ENCODE data around the gene C5orf34.

C5orf34 gene

DNA sequence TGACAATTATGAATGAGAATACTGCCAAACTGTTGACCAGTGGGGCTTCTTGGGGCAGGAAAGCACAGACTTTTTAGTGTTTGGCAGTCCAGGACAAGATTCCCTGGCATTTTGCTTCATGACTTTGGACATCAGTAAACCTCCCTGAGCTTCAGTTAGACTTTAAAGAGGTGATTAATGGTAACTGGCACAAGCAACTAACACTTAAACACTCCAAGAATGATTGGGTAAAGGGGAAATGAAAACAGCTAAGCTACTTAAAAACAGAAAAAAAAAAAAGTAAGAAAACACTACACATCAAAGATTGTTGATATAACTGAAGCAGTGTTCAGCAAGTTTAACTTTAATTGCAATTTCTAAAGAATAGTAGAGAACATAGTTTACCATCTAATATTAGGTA lies 28.5 kb upstream of the C5orf34 start:
- H3K79me2 ChIP-seq (ENCODE audit: insufficient read depth, low read length) = peaks cover 11% of the 10 kb centered on the region; the same call in 1 of the 2 replicates
- no peak overlapping the region for H3K4me3 ChIP-seq (ENCODE audit: insufficient read depth, low read length, poor library complexity, severe bottlenecking)
- 0 out of 2 replicates have a peak, but pooled peaks cover 3% of the 10 kb centered on the region for H3F3A ChIP-seq (ENCODE audit: insufficient read depth)
- H3K9ac ChIP-seq (ENCODE audit: low read length) = no peak overlapping the region
- H3K27me3 ChIP-seq (ENCODE audit: low read length) = no peaks in the 10 kb centered on the region
- H2AFZ ChIP-seq (ENCODE audit: low read depth, low read length, severe bottlenecking) = no peak overlapping the region
- H3K36me3 ChIP-seq (ENCODE audit: low read length) = peaks cover 46% of the 10 kb centered on the region
- no peaks in the 10 kb centered on the region for H3K9me2 ChIP-seq (replicated peaks; ENCODE audit: insufficient read depth, low read length)
- H3K4me2 ChIP-seq (ENCODE audit: low read depth, low read length, poor library complexity, severe bottlenecking) = no peak overlapping the region
- no peaks in the 10 kb centered on the region for H3K9me3 ChIP-seq (ENCODE audit: insufficient read depth, low read length)
- H3K27ac ChIP-seq (ENCODE audit: low read depth, low read length) = no peak overlapping the region
- TF ChIP-seq EZH2phosphoT487 (conservative IDR thresholded peaks at IDR 0.05; ENCODE audit: low read length) = no peak
- TF ChIP-seq, protein P1, sequence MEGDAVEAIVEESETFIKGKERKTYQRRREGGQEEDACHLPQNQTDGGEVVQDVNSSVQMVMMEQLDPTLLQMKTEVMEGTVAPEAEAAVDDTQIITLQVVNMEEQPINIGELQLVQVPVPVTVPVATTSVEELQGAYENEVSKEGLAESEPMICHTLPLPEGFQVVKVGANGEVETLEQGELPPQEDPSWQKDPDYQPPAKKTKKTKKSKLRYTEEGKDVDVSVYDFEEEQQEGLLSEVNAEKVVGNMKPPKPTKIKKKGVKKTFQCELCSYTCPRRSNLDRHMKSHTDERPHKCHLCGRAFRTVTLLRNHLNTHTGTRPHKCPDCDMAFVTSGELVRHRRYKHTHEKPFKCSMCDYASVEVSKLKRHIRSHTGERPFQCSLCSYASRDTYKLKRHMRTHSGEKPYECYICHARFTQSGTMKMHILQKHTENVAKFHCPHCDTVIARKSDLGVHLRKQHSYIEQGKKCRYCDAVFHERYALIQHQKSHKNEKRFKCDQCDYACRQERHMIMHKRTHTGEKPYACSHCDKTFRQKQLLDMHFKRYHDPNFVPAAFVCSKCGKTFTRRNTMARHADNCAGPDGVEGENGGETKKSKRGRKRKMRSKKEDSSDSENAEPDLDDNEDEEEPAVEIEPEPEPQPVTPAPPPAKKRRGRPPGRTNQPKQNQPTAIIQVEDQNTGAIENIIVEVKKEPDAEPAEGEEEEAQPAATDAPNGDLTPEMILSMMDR (IDR thresholded peaks at IDR 0.05; ENCODE audit: insufficient read depth, low read length, poor library complexity, severe bottlenecking) = no peak
- H4K20me1 ChIP-seq (ENCODE audit: low read depth, low read length) = no peaks in the 10 kb centered on the region

DNA sequence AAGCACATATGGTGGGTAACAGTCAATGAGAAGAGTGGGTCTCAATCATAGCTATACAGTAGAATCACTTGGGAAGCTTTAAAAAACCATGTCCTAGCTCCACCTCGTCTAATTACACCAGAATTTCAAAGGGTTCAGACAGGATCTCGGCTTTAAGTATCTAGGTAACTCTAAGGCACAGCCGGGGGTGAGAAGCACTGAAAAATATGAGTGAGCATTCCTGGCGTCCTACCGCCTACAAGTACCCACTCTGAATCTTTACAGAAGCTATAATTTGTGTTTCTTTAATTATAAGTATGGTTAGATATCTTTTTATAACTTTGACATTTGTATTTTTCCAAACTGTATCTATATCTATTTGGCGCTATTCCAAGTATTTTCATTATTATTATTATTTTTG lies 25.8 kb upstream of the C5orf34 start:
- no peaks in the 10 kb centered on the region for H3K9me3 ChIP-seq (ENCODE audit: insufficient read depth, low read length)
- H3K4me2 ChIP-seq (ENCODE audit: low read depth, low read length, poor library complexity, severe bottlenecking) = no peak overlapping the region
- 0 out of 2 replicates have a peak, but pooled peaks cover 3% of the 10 kb centered on the region for H3F3A ChIP-seq (ENCODE audit: insufficient read depth)
- no peaks in the 10 kb centered on the region for H3K9me2 ChIP-seq (replicated peaks; ENCODE audit: insufficient read depth, low read length)
- no peak overlapping the region for H3K27ac ChIP-seq (ENCODE audit: low read depth, low read length)
- TF ChIP-seq, protein P1 (IDR thresholded peaks at IDR 0.05; ENCODE audit: insufficient read depth, low read length, poor library complexity, severe bottlenecking) = no peak
- TF ChIP-seq EZH2phosphoT487 (conservative IDR thresholded peaks at IDR 0.05; ENCODE audit: low read length) = no peak
- peaks cover 53% of the 10 kb centered on the region for H3K36me3 ChIP-seq (ENCODE audit: low read length)
- no peak overlapping the region for H2AFZ ChIP-seq (ENCODE audit: low read depth, low read length, severe bottlenecking)
- no peaks in the 10 kb centered on the region for H3K27me3 ChIP-seq (ENCODE audit: low read length)
- no peaks in the 10 kb centered on the region; the same call in 1 of the 2 replicates for H3K79me2 ChIP-seq (ENCODE audit: insufficient read depth, low read length)
- H3K4me3 ChIP-seq (ENCODE audit: insufficient read depth, low read length, poor library complexity, severe bottlenecking) = no peak overlapping the region
- no peak overlapping the region for H3K9ac ChIP-seq (ENCODE audit: low read length)
- H4K20me1 ChIP-seq (ENCODE audit: low read depth, low read length) = no peaks in the 10 kb centered on the region

DNA sequence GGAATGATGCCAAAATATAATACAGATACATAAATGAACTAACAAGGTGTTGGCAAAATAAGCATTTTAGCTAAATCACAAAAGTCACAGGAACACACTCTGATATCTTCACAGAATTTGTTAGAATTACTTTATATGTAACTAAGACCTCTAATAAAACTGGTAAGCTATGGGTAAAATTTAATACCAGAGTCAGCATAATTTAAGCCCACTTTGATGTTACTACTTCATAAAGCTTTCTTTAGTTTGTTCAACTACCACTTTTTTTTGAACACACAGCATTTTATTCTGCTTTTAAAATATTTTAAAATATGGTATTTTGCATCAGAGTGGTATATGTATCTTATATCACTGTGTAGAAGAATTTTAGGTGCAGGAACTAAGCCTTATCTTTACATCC lies 22.0 kb upstream of the C5orf34 start:
- H3K36me3 ChIP-seq (ENCODE audit: low read length) = peaks cover 68% of the 10 kb centered on the region
- no peak overlapping the region for H3K9ac ChIP-seq (ENCODE audit: low read length)
- no peak overlapping the region for H2AFZ ChIP-seq (ENCODE audit: low read depth, low read length, severe bottlenecking)
- H3K27me3 ChIP-seq (ENCODE audit: low read length) = no peaks in the 10 kb centered on the region
- H4K20me1 ChIP-seq (ENCODE audit: low read depth, low read length) = no peaks in the 10 kb centered on the region
- H3K9me2 ChIP-seq (replicated peaks; ENCODE audit: insufficient read depth, low read length) = no peaks in the 10 kb centered on the region
- no peaks in the 10 kb centered on the region; the same call in 1 of the 2 replicates for H3K79me2 ChIP-seq (ENCODE audit: insufficient read depth, low read length)
- H3F3A ChIP-seq (ENCODE audit: insufficient read depth) = peaks cover 17% of the 10 kb centered on the region; the same call in 1 of the 2 replicates
- no peaks in the 10 kb centered on the region for H3K9me3 ChIP-seq (ENCODE audit: insufficient read depth, low read length)
- H3K4me3 ChIP-seq (ENCODE audit: insufficient read depth, low read length, poor library complexity, severe bottlenecking) = no peak overlapping the region
- no peak overlapping the region for H3K4me2 ChIP-seq (ENCODE audit: low read depth, low read length, poor library complexity, severe bottlenecking)
- TF ChIP-seq, protein P1 (IDR thresholded peaks at IDR 0.05; ENCODE audit: insufficient read depth, low read length, poor library complexity, severe bottlenecking) = no peak
- H3K27ac ChIP-seq (ENCODE audit: low read depth, low read length) = no peak overlapping the region
